22Rv1 (cell line): Measurements from ENCODE around the gene ZFP62.

Source experiments
- ZFX ChIP-seq: fragments of 450-650 bp; IDR thresholded peaks from 2 replicates; pipeline ENCODE4 v1.6.1; 2017; ENCODE audit warnings: antibody characterized with exemption, borderline replicate concordance
- TF ChIP-seq, protein P1 (sequence below): fragments of 450-650 bp; IDR thresholded peaks from 2 replicates; pipeline ENCODE4 v1.5.1; 2017; ENCODE audit warnings: mild to moderate bottlenecking

DNA sequence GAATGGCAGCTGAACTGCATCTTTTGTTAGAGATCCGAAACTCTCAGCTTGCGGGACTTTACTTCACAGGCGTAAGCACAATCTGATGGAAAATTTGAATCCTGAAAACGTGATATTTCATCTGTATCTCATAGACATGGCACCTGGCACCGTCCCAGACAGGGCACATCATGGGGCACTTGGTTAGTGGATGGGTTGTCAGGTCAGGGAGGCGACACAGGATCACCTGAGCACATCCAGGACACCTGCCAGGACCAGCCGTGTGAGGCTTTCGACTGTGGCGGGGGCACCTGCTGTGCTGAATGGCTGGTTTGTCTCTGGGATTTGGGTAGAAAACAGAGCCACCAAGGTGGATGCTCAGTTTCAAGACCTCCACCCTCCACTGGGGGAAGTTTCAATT, 11.3 kb upstream of the ZFP62 start:
- TF ChIP-seq, protein P1, sequence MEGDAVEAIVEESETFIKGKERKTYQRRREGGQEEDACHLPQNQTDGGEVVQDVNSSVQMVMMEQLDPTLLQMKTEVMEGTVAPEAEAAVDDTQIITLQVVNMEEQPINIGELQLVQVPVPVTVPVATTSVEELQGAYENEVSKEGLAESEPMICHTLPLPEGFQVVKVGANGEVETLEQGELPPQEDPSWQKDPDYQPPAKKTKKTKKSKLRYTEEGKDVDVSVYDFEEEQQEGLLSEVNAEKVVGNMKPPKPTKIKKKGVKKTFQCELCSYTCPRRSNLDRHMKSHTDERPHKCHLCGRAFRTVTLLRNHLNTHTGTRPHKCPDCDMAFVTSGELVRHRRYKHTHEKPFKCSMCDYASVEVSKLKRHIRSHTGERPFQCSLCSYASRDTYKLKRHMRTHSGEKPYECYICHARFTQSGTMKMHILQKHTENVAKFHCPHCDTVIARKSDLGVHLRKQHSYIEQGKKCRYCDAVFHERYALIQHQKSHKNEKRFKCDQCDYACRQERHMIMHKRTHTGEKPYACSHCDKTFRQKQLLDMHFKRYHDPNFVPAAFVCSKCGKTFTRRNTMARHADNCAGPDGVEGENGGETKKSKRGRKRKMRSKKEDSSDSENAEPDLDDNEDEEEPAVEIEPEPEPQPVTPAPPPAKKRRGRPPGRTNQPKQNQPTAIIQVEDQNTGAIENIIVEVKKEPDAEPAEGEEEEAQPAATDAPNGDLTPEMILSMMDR: no peak
- no peak for TF ChIP-seq ZFX
